Lung (tissue), 12 donors: ENCODE results near the gene MKLN1. TPM values are rescaled to one million over a fixed set of nuclear protein-coding genes. Genes with fewer than 3 reads are reported as not detected.

Experiments used
- ATAC-seq: fragments of 200-7000 bp; cut with Tn5 transposase; one replicate; pipeline ENCODE4 v1.9.1; 2020; ENCODE audit warnings: moderate number of reproducible peaks; ENCODE audit not compliant: insufficient read depth, low FRiP score
- DNase-seq, 3 donors: peaks; one replicate each; pipeline ENCODE4 v3.0.0-alpha.2; 2013 to 2017
- H3K27ac ChIP-seq, 2 donors: one replicate each; pipeline ENCODE4 v1.5.1; 2013; ENCODE audit warnings: mild to moderate bottlenecking in 2 of 2, moderate library complexity in 2 of 2, control low read depth in 1 of 2, inconsistent platforms in 1 of 2, low read depth in 1 of 2, low read length in 1 of 2
- H3K27me3 ChIP-seq, 3 donors: one replicate each; pipeline ENCODE4 v1.5.1; 2013; ENCODE audit warnings: low read length in 2 of 3; ENCODE audit not compliant: control insufficient read depth in 3 of 3, insufficient read depth in 3 of 3
- H3K36me3 ChIP-seq, 4 donors: one replicate each; pipeline ENCODE4 v1.5.1; 2013; ENCODE audit warnings: low read length in 4 of 4, mild to moderate bottlenecking in 1 of 4, moderate library complexity in 1 of 4; ENCODE audit not compliant: control insufficient read depth in 4 of 4, insufficient read depth in 4 of 4
- H3K4me1 ChIP-seq, 5 donors: one replicate each; pipeline ENCODE4 v1.5.1; 2013; ENCODE audit warnings: low read length in 5 of 5, mild to moderate bottlenecking in 2 of 5, moderate library complexity in 1 of 5; ENCODE audit not compliant: control insufficient read depth in 5 of 5, insufficient read depth in 5 of 5
- H3K4me3 ChIP-seq: one replicate; pipeline ENCODE4 v1.5.1; 2013; ENCODE audit warnings: mild to moderate bottlenecking, control low read depth, moderate library complexity
- H3K9ac ChIP-seq, 2 donors: one replicate each; pipeline ENCODE4 v1.5.1; 2013; ENCODE audit warnings: low read length in 2 of 2, control low read depth in 1 of 2; ENCODE audit not compliant: insufficient read depth in 1 of 2
- H3K9me3 ChIP-seq, 4 donors: one replicate each; pipeline ENCODE4 v1.5.1; 2013; ENCODE audit warnings: low read length in 3 of 4, mild to moderate bottlenecking in 1 of 4, moderate library complexity in 1 of 4; ENCODE audit not compliant: control insufficient read depth in 4 of 4, insufficient read depth in 3 of 4
- WGBS, 2 donors: extraction: QIAGEN DNeasy Blood & Tissue Kit; methylation state at CpG; one replicate each; pipeline ENCODE4 v1.1.7; 2013; 5-methylcytosine and 5-hydroxymethylcytosine counted together
- polyA plus RNA-seq, 2 donors: library from polyadenylated mRNA; stranded (reverse); fragments of 200-250 nt; gene quantifications; one replicate each; pipeline ENCODE4 v1.2.1, GENCODE V29; 2013
- total RNA-seq, 2 donors: library from RNA; depleted of rRNA in 1 of 2; stranded (reverse); fragments of >200 nt in 1 of 2; gene quantifications; one replicate each; pipeline ENCODE4 v1.2.1, GENCODE V29; 2014 to 2021
- TF ChIP-seq, protein P1 (sequence below): IDR thresholded peaks from 2 replicates; pipeline ENCODE4 v1.5.1; 2012; ENCODE audit warnings: mild to moderate bottlenecking; ENCODE audit errors: control extremely low read depth, extremely low read depth
- donor health status: control.
- donor health status: control.
- donor health status: Bipolar disorder and iron deficiency.
- donor health status: healthy.
- donor health status: DM: yes; HTN: yes; CAD: no.

The MKLN1 gene
- total and polyA plus RNA-seq, 4 donors: 11.6 to 135 (median 27.4) TPM

DNA sequence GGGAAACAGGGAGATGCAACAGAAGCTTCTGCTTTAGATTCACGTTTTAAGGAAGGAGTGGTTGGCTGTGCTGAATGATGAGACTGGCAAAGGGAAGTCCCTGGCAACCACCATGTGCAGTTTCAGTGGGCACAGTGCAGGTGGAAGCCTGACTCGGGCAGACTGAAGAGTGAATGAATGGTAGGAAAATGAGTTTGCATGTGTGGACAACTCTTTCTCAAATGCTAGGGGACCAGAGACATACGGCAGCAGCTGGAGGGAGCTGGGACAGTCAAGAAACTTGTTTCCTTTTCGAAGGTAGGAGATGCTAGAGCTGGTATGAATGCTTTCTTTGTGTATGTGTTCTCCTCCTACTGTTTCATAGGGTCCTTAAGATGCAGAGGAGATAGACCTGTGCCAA lies 199.8 kb downstream of the MKLN1 start:
- no peak overlapping the region for H3K9ac ChIP-seq
- ATAC-seq (no peak), DNase-seq (no peak)
- no peak overlapping the region for H3K4me3 ChIP-seq
- no peak overlapping the region for H3K27ac ChIP-seq
- TF ChIP-seq, protein P1, sequence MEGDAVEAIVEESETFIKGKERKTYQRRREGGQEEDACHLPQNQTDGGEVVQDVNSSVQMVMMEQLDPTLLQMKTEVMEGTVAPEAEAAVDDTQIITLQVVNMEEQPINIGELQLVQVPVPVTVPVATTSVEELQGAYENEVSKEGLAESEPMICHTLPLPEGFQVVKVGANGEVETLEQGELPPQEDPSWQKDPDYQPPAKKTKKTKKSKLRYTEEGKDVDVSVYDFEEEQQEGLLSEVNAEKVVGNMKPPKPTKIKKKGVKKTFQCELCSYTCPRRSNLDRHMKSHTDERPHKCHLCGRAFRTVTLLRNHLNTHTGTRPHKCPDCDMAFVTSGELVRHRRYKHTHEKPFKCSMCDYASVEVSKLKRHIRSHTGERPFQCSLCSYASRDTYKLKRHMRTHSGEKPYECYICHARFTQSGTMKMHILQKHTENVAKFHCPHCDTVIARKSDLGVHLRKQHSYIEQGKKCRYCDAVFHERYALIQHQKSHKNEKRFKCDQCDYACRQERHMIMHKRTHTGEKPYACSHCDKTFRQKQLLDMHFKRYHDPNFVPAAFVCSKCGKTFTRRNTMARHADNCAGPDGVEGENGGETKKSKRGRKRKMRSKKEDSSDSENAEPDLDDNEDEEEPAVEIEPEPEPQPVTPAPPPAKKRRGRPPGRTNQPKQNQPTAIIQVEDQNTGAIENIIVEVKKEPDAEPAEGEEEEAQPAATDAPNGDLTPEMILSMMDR: no peak
- peaks cover 0 to 1% (median 0%) of the 10 kb centered on the region in 4 donors for H3K9me3 ChIP-seq
- no peaks in the 10 kb centered on the region for H3K27me3 ChIP-seq
- WGBS, 2 donors: 39 to 42% methylated on average over 4 of the region's 4 CpGs
- H3K36me3 ChIP-seq: no peaks in the 10 kb centered on the region
- H3K4me1 ChIP-seq: peaks cover 0 to 17% (median 0%) of the 10 kb centered on the region in 5 donors

DNA sequence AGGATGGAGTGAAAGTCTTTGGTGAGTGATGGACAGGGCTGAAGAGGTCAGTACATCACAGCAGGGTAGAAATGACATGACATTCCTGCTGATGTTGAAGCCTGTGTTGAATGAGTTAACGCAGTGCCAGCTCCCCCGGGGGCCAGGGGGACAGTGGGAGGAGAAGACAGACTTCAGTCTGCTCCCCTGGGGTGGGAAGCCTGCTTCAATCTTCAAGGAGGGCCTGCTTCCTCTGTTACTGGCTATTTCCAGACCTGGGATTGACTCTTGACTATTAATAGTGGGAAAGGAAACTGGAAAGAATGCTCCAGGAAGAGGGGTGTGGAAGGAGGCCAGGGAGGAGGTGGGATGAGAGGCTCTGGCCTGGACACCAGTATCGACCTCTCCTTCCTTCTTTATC lies 201.5 kb downstream of the MKLN1 start:
- ATAC-seq (no peak), DNase-seq (no peak)
- TF ChIP-seq, protein P1: no peak
- Histone ChIP-seq H3K4me3 (no peak overlapping the region), H3K9me3 (peaks cover 0 to 1% (median 0%) of the 10 kb centered on the region in 4 donors), H3K27me3 (no peaks in the 10 kb centered on the region), H3K9ac (no peak overlapping the region), H3K27ac (peak overlapping the region in 1 of 2 donors; percentile 69), H3K4me1 (peaks cover 0 to 20% (median 0%) of the 10 kb centered on the region in 5 donors), H3K36me3 (no peaks in the 10 kb centered on the region)
- WGBS, 2 donors: 45 to 68% methylated on average over 3 of the region's 3 CpGs

DNA sequence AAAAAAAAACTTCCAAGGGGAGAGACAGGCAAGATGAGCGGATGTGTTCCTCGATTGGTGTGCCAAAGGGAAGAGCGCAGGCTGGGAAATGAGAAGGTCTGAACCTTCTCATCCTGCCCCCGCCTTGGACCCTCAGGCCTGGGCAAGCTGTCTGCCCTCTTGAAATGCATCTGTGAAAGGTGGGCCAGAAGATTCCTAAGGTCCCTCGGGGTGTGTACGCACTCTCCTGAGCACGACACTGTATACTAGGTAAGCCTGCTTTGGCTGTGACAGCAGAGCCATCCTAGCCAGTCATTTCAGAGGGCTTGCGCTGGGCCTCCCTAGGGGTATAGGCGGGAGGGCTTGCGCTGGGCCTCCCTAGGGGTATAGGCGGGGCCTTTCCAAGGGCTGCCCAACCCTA lies 201.9 kb downstream of the MKLN1 start:
- Histone ChIP-seq H3K27me3 (no peaks in the 10 kb centered on the region), H3K36me3 (no peaks in the 10 kb centered on the region), H3K27ac (peak overlapping the region; percentile 20 to 69), H3K4me1 (peaks cover 0 to 20% (median 0%) of the 10 kb centered on the region in 5 donors), H3K4me3 (no peak overlapping the region), H3K9me3 (peaks cover 0 to 1% (median 0%) of the 10 kb centered on the region in 4 donors), H3K9ac (no peak overlapping the region)
- WGBS, 2 donors: 79 to 86% methylated on average over 11 of the region's 11 CpGs
- TF ChIP-seq, protein P1: no peak
- ATAC-seq (no peak), DNase-seq (no peak)

DNA sequence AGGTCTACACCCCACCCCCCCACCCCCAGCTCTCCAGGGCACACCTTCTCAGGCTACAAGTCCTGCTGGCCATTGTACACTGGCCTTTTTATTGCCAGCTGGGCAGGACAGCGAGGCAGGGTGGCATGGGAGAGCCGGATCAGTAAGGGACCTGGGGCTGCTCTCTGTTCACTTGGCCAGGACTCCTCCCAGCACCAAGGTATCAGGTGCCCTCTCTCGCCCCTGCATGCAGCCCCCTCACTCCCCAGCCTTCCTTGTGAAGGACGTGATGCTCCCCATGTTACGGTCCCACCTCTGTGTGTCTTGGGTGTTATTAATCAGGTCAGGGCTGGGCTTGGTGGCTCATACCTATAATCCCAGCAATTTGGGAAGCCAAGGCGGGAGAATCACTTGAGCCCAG lies 202.5 kb downstream of the MKLN1 start:
- H3K36me3 ChIP-seq: no peaks in the 10 kb centered on the region
- H3K27ac ChIP-seq: no peak overlapping the region
- H3K4me3 ChIP-seq: no peak overlapping the region
- TF ChIP-seq, protein P1: no peak
- H3K9ac ChIP-seq: no peak overlapping the region
- WGBS, 2 donors: 89 to 93% methylated on average over 6 of the region's 6 CpGs
- H3K9me3 ChIP-seq: peaks cover 0 to 1% (median 0%) of the 10 kb centered on the region in 4 donors
- H3K27me3 ChIP-seq: no peaks in the 10 kb centered on the region
- DNase-seq (no peak), ATAC-seq (no peak)
- H3K4me1 ChIP-seq: peaks cover 0 to 20% (median 0%) of the 10 kb centered on the region in 5 donors
